HG02588 (cell line): ENCODE data around the gene CSNK2A1.
A peak's percentile ranks its signal among the peaks of the same experiment; 100 is the strongest.
"Not testable (repeated sequence)": the region's sequence is repeated elsewhere in the genome, so short reads cannot be mapped to it uniquely, and the experiment has no call there.

ENCODE experiments used
- ATAC-seq: cut with Tn5 transposase; IDR thresholded peaks from one replicate; pipeline ENCODE4 v1.9.1; 2021; ENCODE audit warnings: mild to moderate bottlenecking, moderate library complexity; ENCODE audit not compliant: unreplicated experiment

CSNK2A1 gene

DNA sequence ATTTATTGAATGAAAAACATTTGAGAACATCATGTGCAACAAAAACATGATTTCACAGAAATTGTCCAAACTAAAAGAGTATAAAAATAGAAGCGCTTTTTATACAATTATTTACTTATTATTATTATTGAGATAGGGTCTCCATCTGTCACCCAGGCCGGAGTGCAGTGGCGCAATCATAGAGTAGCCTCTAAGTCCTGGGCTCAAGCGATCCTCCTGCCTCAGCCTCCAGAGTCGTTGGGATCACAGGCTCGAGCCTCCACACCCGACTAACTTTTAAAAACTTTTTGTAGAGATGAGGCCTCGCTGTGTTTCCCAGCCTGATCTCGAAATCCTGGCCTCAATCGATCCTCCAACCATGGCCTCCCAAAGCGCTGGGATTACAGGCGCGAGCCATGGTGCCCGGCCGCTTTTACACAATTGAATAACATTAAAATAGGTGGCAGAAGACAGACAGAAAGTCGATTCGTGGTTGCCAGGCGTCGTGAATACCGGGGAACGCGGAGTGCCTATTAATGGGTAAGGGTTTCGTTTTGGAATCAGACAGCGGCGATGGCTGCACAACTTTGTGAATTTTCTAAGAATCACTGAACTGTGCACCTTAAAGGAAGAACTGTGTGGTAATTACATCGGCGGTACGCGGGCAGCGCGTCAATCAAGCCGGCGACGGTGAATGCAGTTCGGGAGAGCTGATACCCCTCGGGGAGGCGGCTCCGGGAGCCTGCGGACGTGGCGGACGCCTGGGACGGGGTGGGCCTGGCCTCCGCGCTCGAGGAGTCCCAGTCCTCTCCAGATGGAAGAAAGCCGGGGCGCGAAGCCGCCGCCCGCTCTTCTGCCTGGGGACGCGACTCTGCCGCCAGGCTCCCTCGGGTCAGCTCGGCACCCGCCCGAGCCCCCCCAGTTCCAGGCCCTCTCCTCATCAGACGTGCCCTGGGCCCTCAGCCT, 82.1 kb downstream of the CSNK2A1 start:
- ATAC-seq, result peak; percentile 35

GRCh38 chr20:460707-461106, 82.9 kb downstream of the CSNK2A1 start:
- no peak for ATAC-seq

- ATAC-seq, result no peak
Observed at GRCh38 chr20:460180-460579, 83.4 kb downstream of the CSNK2A1 start.

- no peak for ATAC-seq
Observed at GRCh38 chr20:458776-459175, 84.8 kb downstream of the CSNK2A1 start.

DNA sequence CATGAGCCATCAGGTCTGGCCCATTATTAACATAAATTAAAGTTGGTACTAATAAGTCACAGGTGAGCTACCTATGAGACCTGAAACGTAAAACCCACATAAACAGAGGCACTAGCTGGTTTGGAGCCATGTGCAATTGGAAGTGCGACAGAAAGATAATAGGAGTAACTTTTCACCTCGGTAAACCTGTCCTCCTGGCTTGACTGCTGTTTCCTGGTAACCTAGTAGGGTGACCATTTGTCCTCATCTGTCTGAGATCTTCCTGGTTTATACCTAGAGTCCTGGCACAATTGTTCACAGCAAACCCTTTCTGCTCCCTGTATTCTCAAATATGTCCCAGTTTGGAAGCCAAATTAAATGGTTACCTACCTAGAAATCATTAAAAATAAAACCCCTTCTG, 88.6 kb downstream of the CSNK2A1 start:
- no peak for ATAC-seq

DNA sequence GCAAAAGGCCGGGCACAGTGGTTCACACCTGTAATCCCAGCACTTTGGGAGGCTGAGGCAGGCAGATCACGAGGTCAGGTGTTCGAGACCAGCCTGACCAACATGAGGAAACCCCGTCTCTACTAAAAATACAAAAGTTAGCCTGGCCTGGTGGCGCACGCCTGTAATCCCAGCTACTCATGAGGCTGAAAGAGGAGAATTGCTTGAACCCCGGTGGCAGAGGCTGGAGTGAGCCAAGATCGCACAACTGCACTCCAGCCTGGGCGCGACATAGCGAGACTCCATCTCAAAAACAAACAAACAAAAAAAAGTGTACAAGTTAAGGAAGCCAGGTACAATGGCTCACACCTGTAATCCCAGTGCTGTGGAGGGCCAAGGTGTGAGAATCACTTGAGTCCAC, 91.6 kb downstream of the CSNK2A1 start:
- ATAC-seq, result not testable (repeated sequence)

DNA sequence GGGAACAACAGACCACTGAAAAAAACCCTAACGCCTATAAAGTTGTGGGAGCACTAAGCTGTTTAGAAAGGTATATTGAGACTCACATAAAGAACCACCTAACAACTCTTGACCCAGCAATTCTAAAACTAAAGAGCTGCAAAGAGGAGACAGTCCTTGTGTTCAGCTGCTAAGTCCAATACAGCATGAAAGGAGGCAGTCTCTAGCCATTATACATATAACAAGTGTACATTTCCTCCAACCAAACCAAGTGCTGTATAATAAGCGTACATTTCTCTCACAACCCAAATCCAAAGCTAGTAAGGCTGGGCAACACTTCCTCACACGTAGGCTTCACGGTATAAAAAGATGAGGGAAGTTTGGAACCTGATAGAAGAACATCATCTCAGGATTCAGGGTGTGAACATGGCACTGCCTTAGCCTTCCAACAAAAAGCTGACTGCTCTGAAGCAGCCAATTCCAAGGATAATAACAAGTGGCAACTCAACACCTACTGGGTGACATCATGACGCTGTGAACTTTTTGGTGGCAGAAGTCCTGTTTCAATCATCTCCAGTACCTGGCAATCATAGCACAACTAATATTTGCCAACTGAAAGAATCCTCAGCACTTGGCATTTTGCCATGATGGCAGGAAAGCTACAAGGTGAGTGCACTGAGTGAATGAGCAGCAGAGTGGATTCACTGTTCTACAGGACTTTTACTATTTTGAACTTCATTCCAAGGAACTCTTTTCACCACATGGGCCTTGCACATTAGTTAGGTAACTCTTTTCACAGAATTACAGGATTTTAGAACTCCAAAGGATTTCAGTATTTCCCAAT, 97.9 kb downstream of the CSNK2A1 start:
- no peak for ATAC-seq

DNA sequence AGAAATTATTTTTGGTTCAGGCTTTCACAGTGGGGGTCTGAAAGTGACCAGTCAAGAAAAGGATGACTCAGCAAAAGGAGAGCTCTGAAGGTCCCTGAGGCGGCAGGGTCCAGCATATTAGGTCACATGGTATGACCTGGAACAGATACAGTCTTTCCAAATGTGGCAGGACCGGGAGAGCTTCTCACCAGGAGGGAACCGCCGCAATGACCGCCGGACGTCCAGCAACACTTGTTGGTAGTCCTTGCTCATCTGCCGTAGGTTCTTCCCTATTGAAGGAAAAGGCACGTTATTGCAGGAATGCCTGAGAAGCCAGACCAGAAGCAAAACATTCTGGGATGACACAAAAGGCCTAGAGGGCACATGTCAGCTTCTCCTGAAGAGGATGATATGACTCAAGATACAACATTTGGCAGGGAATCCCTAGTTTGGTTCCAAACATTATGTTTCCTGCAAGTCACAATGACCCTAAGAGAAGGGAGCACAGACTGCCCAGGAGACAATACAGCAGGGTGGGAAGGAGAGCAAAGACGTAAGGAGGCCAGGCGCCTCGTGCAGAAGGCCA, 98.6 kb downstream of the CSNK2A1 start:
- no peak for ATAC-seq

DNA sequence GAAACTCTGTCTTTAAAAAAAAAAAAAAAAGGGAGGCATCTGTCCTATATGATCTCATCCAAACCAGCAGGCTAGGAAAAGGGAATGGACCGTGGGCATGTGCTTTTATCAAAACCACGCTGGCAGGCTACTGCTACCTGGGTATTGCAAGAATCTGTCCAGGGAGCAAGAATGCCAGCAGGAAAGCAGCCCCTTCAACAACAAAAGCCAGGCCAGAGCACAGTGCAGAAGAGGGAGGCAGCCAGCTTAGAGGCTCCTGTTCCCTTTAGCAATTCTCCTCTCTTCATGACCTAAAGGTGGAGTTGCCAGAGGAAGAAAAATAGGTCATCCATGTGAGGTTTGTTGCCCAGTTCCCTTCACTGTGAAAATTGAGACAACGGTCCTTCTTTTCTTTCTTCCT, 99.5 kb downstream of the CSNK2A1 start:
- ATAC-seq, result no peak

GRCh38 chr20:443223-443775, 100.3 kb downstream of the CSNK2A1 start:
- no peak for ATAC-seq

DNA sequence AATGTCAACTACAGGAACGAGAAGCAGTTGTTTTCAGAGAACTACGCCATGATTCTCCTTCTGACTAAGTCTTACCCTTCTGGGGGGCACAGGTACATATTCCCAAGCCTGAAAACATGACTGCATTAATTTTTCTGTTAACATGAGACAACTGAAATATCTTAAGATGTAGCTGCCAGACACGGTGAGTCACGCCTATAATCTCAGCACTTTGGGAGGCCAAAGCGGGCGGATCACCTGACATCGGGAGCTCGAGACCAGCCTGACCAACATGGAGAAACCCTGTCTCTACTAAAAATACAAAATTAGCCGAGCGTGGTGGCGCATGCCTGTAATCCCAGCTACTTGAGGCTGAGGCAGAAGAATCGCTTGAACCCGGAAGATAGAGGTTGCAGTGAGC, 103.0 kb downstream of the CSNK2A1 start:
- no peak for ATAC-seq

DNA sequence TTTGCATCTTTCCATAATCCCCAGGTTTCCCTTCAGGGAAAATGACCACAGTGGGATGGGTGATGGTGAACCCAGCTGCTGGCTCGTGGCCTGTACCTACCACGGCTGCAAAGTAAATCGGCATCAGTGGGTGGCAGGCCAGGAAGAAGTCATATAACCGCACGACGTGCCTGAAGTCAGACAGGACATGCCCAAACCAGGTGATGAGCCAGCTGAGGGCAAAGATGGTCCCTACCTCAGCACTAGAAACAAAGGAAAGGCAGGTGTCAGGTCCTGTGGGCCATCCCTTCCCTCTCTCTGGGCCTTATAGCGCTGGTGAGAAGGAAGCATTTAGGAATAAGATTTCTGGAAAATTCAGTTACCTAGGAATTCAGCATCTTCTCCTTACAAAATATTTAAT, 103.4 kb downstream of the CSNK2A1 start:
- ATAC-seq, result no peak

- no peak for ATAC-seq
Observed at GRCh38 chr20:438571-439469, 104.8 kb downstream of the CSNK2A1 start.

DNA sequence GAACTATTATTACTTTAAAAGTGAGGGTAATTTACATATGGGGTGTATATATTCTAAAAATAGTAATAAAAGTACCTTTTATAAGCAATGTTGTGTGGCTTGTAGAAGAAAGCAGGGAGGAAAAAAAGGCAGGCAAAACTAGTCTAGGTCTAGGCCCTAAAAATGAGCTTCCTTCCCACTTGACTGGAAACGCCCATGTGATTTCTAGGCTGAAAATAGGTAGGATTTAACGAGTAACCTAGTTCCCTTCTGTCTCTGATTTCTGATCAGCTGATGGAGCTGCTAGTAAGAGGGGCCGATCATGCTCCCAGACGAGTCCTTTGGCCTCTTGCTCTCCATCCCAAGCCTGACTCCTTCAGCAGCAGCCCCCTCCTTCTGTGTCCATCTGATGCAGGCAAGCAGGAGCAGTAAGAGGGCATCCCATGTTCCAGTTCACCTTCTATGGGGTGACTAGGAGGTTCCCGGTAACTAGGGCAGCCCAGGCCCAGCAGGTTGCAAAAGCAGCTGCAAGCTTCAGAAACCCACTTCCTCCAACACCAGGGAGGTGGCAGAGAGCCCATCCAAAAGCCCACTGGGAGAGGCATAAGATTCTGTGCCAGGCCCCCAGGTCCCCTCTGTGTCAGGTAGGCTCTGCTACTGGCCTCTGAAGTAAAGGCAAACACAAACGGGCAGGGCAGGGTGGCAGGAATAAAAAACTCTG, 105.7 kb downstream of the CSNK2A1 start:
- ATAC-seq, result no peak

- no peak for ATAC-seq
Observed at GRCh38 chr20:436476-436875, 107.1 kb downstream of the CSNK2A1 start.

- ATAC-seq, result no peak
Observed at GRCh38 chr20:435558-435957, 108.0 kb downstream of the CSNK2A1 start.

DNA sequence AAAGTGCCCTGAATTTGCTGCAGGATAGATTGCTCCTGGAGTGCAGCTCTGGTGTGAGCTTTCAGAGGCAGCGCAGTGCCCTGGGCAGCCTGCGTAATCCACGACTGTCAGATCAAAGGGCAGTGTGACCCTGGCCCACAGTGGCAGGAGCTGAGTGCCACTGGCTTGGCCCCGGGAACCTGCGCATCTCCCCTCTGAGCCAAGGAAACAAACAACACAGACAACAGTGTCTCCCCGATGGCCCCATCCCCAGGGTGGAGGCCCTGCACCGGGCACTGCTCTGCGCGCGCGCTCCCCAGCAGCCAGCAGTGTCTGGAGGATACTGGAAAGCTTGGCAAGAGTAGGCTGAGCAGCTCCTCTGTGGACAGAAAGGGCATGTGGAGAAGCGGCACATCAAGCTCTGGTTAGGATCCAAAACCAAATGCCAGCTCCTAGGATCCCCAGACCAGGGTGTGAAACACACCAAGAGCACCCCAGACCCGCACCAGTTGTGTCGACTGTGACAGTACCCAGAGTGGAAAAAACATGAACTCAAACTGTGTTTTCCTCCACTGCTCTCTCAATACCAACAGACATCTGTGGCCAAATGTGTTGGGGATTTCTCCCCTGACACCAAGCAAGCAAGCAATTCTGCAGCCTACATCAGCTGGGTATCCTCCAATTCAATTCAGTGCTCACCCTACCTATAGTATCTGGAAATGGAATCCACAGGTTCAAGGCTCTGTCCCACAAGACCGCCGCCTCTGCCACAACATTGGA, 108.8 kb downstream of the CSNK2A1 start:
- no peak for ATAC-seq

GRCh38 chr20:434221-434620, 109.4 kb downstream of the CSNK2A1 start:
- no peak for ATAC-seq
